Measurements from ENCODE around the gene DNM1.

DNA sequence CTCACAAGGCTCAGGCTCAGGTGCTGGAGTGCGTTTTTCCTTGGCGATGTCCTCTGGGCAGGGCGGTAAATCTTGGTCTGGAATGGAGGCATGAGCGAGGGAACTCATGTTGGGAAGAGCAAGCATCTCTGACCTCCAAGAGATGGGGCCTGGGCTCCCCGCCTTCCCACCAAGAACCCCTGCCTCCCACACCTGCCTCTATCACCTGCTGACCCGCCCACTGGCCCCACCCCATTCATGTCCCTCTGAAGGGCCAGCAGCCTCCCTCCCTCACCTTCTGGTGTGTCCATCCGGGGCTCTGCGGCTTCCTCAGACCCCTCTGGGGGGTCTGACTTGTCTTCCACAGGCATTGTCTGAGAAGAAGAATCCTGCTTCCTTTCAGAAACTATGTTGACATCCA, 22.7 kb upstream of the DNM1 start:
- no peak for TF ChIP-seq CTCF (IDR thresholded peaks at IDR 0.05)
- TF ChIP-seq POLR2A (IDR thresholded peaks at IDR 0.05): no peak
